Ovary (tissue), 9 donors: ENCODE measurements around the gene FAM20A. TPM values are rescaled to one million over a fixed set of nuclear protein-coding genes. Genes with fewer than 3 reads are reported as not detected.

ENCODE experiments used
- DNase-seq, 5 donors: peaks; one replicate each; pipeline ENCODE4 v3.0.0-alpha.2; 2019 to 2020
- H3K27ac ChIP-seq, 2 donors: fragments of 200-600 bp; one replicate each; pipeline versions ENCODE4 v1.5.1 to v1.8.0; 2019 to 2022
- H3K27me3 ChIP-seq: fragments of 200-600 bp; one replicate; pipeline ENCODE4 v1.8.0; 2022
- H3K36me3 ChIP-seq: fragments of 200-600 bp; sonication (generic); one replicate; pipeline ENCODE4 v1.5.1; 2019
- H3K4me1 ChIP-seq: one replicate; pipeline ENCODE4 v1.8.1; 2013; ENCODE audit warnings: mild to moderate bottlenecking, moderate library complexity; ENCODE audit not compliant: insufficient read depth
- H3K4me3 ChIP-seq: fragments of 200-600 bp; sonication (generic); one replicate; pipeline ENCODE4 v1.5.1; 2017
- H3K9me3 ChIP-seq, 2 donors: fragments of 200-600 bp in 1 of 2; sonication (generic) in 1 of 2; one replicate each; pipeline versions ENCODE4 v1.5.1 to v1.8.1; 2013 to 2019; ENCODE audit warnings: mild to moderate bottlenecking in 1 of 2, moderate library complexity in 1 of 2
- EP300 ChIP-seq: sonication (generic); formaldehyde crosslinking; IDR thresholded peaks from one replicate; pipeline ENCODE4 v1.6.1; 2017; ENCODE audit warnings: antibody characterized with exemption
- POLR2A ChIP-seq: fragments of 450-650 bp; IDR thresholded peaks from one replicate; pipeline ENCODE4 v1.6.1; 2017; ENCODE audit warnings: antibody characterized with exemption, mild to moderate bottlenecking, moderate library complexity
- WGBS, 3 donors: extraction: QIAGEN DNeasy Blood & Tissue Kit in 1 of 3; methylation state at CpG; one replicate each; pipeline versions ENCODE4 v1.1.5 to v1.1.7; 2013 to 2017; 5-methylcytosine and 5-hydroxymethylcytosine counted together
- intact Hi-C, 4 donors: fragments of 100-400 bp; cut with DNase I; formaldehyde crosslinking; loops; one replicate each; pipeline versions ENCODE4 v1.11.0 to v1.15.1; 2022 to 2023
- polyA plus RNA-seq, 2 donors: library from polyadenylated mRNA; stranded (reverse); fragments of 200-250 nt in 1 of 2; fragments of 350-450 nt in 1 of 2; fragmentation: Illumina TruSeq in 1 of 2; extraction: RNeasy Lipid Tissue Mini Kit (QIAGEN cat#74804) in 1 of 2; gene quantifications; one replicate each; pipeline ENCODE4 v1.2.3, GENCODE V29; 2013 to 2014
- total RNA-seq, 7 donors: library from RNA; depleted of rRNA in 2 of 7; stranded (reverse); fragments of >200 nt in 2 of 7; fragmentation: NEBNext Ultra II Directional in 3 of 7; extraction: Animal tissue kit (Norgen Biotek cat#: 25700) in 3 of 7; gene quantifications; one replicate each; pipeline versions ENCODE4 v1.1.0 to v1.2.4, GENCODE V29; 2016 to 2023
- TF ChIP-seq, protein P1 (sequence below), 3 donors: fragments of 450-650 bp in 2 of 3; fragments of 200-600 bp in 1 of 3; IDR thresholded peaks; one replicate each; pipeline versions ENCODE4 v1.5.1 to v1.8.0; 2016 to 2022; ENCODE audit warnings: antibody characterized with exemption in 3 of 3, mild to moderate bottlenecking in 1 of 3
- donor health status: DM: no; HTN: no; CAD: no; lungs with moderate emphysema.
- donor health status: DM: no; HTN: no; CAD: no.
- donor health status: Bipolar disorder and iron deficiency.
- donor health status: DM: yes; HTN: yes; CAD: no.
- donor health status: DM: no; HTN: no; CAD: no.
- donor health status: DM: yes; HTN: yes; CAD: no.

FAM20A gene
- total and polyA plus RNA-seq, 9 donors, result 4.9 to 75.8 (median 19.7) TPM

DNA sequence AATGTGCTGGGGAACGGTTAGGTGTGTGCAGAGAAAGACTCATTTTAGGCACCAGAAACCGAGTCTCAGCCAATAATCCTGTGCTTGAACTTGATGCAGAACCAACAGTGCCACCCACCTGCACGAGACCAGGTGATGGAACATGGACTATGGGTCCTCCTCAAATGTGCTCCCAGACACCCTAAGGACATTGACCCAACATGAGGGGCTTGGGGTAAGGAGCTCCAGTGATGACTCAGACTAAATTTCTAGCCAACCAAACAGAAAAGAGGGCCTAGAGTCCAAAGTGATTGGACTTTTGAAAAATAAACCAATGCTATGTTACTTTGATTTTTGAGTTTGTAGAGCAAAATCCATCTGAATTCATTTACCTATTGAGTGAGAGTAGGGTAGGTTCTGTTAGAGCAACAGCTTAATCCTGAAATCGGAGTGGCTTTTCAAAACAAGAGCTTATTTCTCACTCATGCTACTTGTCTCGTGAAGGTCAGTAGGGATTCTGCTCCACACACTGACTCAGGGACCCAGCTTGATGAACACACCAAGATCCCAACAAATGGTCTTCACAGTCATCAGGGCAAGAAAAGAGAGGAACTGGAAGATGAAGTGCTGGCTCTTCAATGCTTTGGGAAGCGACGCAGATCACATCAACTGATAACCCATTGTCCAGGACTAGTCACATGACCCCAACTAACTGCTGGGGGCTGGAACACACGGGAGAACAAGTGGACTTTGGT, 21.8 kb downstream of the FAM20A start:
- 83 to 92% (median 92%) methylated on average over 8 of the region's 8 CpGs for WGBS, 3 donors
- Histone ChIP-seq H3K27ac (peak overlapping the region in 1 of 2 donors; percentile 68), H3K9me3 (no peaks in the 10 kb centered on the region), H3K4me1 (peaks cover 19% of the 10 kb centered on the region), H3K4me3 (no peak overlapping the region), H3K27me3 (no peaks in the 10 kb centered on the region), H3K36me3 (no peaks in the 10 kb centered on the region)
- TF ChIP-seq EP300 (no peak), POLR2A (no peak)
- TF ChIP-seq, protein P1, sequence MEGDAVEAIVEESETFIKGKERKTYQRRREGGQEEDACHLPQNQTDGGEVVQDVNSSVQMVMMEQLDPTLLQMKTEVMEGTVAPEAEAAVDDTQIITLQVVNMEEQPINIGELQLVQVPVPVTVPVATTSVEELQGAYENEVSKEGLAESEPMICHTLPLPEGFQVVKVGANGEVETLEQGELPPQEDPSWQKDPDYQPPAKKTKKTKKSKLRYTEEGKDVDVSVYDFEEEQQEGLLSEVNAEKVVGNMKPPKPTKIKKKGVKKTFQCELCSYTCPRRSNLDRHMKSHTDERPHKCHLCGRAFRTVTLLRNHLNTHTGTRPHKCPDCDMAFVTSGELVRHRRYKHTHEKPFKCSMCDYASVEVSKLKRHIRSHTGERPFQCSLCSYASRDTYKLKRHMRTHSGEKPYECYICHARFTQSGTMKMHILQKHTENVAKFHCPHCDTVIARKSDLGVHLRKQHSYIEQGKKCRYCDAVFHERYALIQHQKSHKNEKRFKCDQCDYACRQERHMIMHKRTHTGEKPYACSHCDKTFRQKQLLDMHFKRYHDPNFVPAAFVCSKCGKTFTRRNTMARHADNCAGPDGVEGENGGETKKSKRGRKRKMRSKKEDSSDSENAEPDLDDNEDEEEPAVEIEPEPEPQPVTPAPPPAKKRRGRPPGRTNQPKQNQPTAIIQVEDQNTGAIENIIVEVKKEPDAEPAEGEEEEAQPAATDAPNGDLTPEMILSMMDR (IDR thresholded peaks at IDR 0.05), result no peak
- intact Hi-C loops, result no loop called here
- no peak for DNase-seq

DNA sequence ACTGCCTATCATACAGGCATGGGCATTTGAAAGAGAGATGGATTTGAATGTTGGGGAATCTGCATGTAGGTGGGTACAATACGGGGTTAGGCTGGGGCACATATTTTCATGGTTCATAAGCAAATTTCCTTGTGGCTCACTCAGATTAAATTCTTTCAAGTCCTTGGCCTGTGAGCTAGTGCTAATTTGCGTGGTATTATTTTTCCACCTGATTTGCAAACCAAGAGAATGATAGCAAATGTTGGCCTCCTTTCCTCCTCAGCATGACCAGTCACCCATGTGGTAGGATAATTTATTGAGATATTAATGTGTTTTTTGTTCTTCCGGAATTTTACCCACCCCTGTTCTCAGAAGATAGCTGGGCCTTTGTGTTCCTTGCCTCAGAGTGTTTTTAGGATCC, 22.9 kb downstream of the FAM20A start:
- Histone ChIP-seq H3K27ac (no peak overlapping the region), H3K4me1 (peaks cover 19% of the 10 kb centered on the region), H3K27me3 (no peaks in the 10 kb centered on the region), H3K4me3 (no peak overlapping the region), H3K9me3 (no peaks in the 10 kb centered on the region), H3K36me3 (no peaks in the 10 kb centered on the region)
- no peak for DNase-seq
- WGBS, 3 donors, result 42 to 69% (median 55%) methylated on average over 3 of the region's 3 CpGs
- TF ChIP-seq, protein P1 (IDR thresholded peaks at IDR 0.05), result no peak
- TF ChIP-seq POLR2A, result no peak
- no peak for TF ChIP-seq EP300
- intact Hi-C loops, result no loop called here

DNA sequence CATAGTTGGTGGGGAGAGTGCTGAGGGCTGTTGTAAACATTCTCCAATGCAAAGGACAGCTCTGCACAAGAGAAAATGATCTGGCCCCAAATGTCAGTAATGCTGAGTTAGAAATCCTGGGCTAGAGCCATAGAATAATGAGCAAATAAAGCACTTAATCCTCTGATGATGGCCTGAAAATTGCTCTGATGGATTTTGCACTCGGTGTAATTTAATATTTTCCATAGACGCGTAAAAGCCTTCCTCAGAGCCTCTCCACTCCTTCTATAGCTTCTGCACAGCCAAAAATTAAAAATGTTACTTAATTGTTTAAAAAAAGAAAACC, 23.7 kb downstream of the FAM20A start:
- no peak for TF ChIP-seq POLR2A
- TF ChIP-seq, protein P1 (IDR thresholded peaks at IDR 0.05), result no peak
- peaks cover 19% of the 10 kb centered on the region for H3K4me1 ChIP-seq
- no peaks in the 10 kb centered on the region for H3K9me3 ChIP-seq
- H3K4me3 ChIP-seq, result no peak overlapping the region
- no peaks in the 10 kb centered on the region for H3K27me3 ChIP-seq
- no peaks in the 10 kb centered on the region for H3K36me3 ChIP-seq
- WGBS, 3 donors, result 50 to 64% (median 51%) methylated on average over 3 of the region's 3 CpGs
- intact Hi-C loops, result no loop called here
- peak overlapping the region in 1 of 2 donors; percentile 50 for H3K27ac ChIP-seq
- no peak for DNase-seq

DNA sequence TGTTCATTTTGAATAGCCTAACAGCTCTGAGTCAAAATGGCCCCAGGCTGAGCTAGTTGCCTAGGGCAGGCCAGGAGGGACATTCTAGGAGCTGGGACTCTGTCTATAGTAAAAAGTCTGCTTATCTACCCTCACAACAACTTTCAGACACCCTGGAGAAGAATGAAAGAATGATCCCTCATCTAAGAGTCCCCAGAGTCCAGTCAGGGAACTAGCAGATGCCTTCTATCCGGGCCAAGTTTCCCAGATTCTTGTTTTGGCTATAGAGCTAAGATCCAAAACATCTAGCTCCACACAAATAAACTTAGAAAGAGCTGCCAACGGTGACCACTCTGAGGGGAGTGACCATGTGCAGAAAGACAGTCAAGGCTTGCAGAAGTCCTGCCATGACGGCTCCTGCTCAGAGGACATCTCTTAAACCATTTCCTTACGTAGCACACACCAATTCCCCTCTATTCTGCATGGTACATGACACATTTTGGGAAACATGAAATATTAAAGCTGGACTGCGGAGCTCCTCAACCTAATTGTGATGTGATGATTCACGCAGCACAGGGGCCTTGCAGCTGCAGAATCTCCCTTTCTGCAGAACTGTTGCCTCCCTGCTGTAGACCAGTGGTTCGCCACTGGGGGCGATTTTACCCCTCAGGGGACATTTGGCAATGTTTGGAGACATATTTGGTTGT, 24.2 kb downstream of the FAM20A start:
- 3 to 17% (median 16%) methylated on average over 8 of the region's 8 CpGs for whole genome bisulfite sequencing, 3 donors
- H3K4me1 ChIP-seq, result peaks cover 19% of the 10 kb centered on the region
- H3K4me3 ChIP-seq, result no peak overlapping the region
- intact Hi-C loops, result no loop called here
- no peaks in the 10 kb centered on the region for H3K27me3 ChIP-seq
- peak in 3 of 5 donors; percentile 33 to 51 (median 43) for DNase-seq
- TF ChIP-seq EP300 (no peak), POLR2A (no peak)
- TF ChIP-seq, protein P1 (IDR thresholded peaks at IDR 0.05), result peak in 1 of 3 donors; percentile 19
- H3K9me3 ChIP-seq, result no peaks in the 10 kb centered on the region
- peak overlapping the region in 1 of 2 donors; percentile 50 for H3K27ac ChIP-seq
- no peaks in the 10 kb centered on the region for H3K36me3 ChIP-seq
